Activated CD8-positive, alpha-beta memory T cell treated with anti-CD3 and anti-CD28 coated beads, Interleukin-2, amount 50 U/mL, for 24 hours (primary cell): Measurements from ENCODE around the gene KIF4A.
"Not testable (repeated sequence)": the region's sequence is repeated elsewhere in the genome, so short reads cannot be mapped to it uniquely, and the experiment has no call there.

ENCODE experiments used
- DNase-seq: peaks from one replicate; pipeline ENCODE4 v3.0.0-alpha.2; 2020; ENCODE audit errors: extremely low read depth

KIF4A gene, protein sequence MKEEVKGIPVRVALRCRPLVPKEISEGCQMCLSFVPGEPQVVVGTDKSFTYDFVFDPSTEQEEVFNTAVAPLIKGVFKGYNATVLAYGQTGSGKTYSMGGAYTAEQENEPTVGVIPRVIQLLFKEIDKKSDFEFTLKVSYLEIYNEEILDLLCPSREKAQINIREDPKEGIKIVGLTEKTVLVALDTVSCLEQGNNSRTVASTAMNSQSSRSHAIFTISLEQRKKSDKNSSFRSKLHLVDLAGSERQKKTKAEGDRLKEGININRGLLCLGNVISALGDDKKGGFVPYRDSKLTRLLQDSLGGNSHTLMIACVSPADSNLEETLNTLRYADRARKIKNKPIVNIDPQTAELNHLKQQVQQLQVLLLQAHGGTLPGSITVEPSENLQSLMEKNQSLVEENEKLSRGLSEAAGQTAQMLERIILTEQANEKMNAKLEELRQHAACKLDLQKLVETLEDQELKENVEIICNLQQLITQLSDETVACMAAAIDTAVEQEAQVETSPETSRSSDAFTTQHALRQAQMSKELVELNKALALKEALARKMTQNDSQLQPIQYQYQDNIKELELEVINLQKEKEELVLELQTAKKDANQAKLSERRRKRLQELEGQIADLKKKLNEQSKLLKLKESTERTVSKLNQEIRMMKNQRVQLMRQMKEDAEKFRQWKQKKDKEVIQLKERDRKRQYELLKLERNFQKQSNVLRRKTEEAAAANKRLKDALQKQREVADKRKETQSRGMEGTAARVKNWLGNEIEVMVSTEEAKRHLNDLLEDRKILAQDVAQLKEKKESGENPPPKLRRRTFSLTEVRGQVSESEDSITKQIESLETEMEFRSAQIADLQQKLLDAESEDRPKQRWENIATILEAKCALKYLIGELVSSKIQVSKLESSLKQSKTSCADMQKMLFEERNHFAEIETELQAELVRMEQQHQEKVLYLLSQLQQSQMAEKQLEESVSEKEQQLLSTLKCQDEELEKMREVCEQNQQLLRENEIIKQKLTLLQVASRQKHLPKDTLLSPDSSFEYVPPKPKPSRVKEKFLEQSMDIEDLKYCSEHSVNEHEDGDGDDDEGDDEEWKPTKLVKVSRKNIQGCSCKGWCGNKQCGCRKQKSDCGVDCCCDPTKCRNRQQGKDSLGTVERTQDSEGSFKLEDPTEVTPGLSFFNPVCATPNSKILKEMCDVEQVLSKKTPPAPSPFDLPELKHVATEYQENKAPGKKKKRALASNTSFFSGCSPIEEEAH

DNA sequence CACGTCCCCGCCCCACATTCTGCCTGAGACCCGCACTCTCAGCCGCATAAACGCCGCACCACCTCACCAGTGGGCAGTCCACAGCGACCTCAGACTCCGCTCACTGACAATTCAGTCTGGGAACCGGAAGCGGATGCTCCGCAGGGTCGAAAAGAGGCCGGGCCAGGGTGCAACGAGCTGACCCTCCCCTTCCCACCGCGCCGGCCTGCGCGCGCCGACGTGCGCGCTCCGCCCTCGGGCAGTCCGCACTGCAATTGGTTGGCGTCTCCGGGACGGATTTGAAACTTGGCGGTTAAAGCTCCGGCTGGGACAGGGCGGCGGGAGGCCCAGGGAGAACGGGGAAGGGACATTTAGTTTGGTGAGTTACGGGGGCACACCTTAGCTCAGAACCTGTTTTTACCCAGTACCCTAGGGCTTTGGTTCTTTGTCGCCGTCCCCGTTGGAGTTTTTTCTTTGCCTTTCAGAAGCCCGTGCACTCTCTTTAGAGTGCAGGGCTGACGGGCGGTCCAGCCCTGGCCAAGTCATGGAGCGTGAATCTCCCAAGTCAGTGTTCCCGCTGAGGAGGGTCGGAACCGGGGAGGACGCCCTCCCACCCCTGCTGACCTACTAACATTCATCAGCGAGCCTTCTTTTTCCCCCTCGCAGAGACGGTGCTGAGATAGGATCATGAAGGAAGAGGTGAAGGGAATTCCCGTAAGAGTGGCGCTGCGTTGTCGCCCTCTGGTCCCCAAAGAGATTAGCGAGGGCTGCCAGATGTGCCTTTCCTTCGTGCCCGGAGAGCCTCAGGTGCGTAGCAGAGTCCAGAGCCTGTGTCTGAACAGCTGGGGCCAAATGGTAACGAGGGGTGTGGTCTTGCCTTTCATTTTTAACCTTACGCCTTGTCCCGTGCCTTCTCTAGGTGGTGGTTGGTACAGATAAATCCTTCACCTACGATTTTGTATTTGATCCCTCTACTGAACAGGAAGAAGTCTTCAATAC is at the start of gene KIF4A, which contains the start of gene PDZD11:
Gene KIF4A, plus strand, starts transcription at position 312 of the 978 bp plus-strand sequence. Its CDS starts 355 bp downstream, at position 667.
Gene PDZD11, minus strand, starts transcription at position 135 of the 978 bp plus-strand sequence. CDS start 586 bp downstream, outside the sequence.
- peak; percentile 44 for DNase-seq

DNA sequence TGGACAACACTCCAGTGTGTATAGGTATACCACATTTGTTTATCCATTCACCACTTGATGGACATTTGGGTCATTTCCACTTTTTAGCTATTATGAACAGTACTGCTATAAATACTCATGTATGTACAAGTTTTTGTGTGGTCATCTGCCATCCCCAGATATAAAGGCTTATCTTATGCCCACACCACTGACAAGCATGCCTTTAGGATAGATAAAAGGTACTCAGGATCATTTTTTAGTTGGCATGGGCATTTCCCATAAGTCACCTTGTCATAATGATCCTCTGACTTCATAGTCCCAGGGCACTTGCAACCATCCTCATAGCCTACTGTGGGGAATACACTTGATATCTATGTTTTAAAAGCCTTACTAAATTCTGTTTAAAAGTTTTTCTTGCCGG is 49.2 kb upstream of the KIF4A start:
- no peak for DNase-seq

DNA sequence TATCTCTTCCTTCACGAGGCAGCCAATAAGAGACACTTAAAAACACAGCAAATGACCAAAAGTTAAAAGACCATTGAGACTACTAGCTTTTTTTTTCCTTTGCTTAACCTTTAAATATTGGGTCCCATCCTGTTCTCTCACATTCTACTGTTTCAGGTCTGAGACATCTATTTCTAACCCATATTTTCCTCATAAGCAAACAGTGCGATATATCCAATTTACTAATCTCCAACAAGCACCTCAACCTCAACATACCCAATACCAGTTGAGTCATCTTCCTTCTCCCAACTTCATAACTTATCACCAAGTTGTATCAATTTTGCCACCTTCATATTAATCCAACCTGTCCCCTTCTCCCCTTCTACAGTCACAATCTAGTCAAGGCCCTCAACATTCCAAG is 48.4 kb upstream of the KIF4A start:
- DNase-seq = no peak

DNA sequence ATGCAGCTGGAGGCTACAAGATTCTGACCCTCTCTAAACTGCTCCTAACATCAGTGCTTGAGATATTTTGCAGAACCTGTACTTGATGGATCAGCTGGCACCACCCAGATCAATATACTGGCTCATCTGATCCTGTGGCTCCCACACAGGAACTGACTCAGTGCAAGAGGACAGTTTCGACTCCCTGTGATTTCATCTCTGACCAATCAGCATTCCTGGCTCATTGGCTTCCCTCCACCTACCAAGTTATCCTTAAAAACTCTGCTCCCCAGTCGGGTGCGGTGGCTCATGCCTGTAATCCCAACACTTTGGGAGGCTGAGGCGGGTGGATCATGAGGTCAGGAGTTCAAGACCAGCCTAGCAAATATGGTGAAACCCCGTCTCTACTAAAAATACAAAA is 46.3 kb upstream of the KIF4A start:
- DNase-seq = not testable (repeated sequence)

DNA sequence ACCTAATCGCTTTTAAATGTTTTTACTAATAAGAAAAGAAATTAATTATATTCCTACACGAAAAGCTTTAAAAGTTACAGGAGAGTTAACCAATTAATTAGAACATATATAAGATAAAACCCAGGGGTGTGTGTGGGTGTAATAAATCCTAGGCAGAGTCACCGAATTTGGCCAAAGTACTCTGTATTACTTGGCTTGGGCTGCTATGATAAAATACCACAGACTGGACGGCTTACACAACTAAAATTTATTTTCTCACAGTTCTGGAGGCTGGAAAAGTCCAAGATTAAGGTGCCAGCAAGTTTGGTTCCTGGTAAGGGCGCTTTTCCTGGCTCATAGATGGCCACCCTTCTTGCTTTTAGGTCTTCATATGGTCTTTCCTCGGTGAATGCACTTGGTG is 45.0 kb upstream of the KIF4A start:
- no peak for DNase-seq

DNA sequence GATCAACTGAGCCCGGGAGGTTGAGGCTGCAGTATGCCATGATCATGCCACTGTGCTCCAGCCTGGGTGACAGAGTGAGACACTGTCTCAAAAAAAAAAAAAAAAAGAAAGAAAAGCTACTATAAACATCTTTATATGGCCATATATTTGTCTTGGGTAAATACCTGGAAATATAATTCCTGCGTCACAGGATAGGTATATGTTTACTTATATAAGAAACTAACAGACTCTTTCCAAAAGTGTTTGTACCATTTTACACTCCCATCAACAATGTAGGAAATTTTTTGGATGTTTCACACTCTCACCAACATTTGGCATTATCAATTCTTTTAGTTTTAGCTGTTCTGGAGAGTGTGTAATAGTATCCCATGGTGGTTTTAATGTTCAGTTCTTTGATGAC is 42.7 kb upstream of the KIF4A start:
- DNase-seq = no peak

DNA sequence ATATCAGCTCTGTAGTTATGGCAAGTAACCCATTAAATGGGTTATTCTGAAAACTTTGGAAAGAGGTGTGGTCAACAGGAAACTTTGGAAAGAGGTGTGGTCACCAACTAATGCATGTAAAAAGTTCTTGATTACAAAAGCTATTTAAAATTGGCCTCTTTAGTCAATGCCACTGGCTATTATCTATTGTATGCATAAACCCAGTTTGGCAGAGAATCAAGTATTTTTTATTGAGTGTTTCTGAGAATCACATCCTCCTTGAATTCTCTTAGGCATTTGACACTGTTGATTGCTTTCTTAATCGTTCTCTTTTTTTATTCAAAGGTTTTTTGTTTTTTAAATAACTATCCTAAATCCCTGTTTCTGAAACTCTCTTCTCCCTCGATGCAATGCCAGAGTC is 37.4 kb upstream of the KIF4A start:
- no peak for DNase-seq

DNA sequence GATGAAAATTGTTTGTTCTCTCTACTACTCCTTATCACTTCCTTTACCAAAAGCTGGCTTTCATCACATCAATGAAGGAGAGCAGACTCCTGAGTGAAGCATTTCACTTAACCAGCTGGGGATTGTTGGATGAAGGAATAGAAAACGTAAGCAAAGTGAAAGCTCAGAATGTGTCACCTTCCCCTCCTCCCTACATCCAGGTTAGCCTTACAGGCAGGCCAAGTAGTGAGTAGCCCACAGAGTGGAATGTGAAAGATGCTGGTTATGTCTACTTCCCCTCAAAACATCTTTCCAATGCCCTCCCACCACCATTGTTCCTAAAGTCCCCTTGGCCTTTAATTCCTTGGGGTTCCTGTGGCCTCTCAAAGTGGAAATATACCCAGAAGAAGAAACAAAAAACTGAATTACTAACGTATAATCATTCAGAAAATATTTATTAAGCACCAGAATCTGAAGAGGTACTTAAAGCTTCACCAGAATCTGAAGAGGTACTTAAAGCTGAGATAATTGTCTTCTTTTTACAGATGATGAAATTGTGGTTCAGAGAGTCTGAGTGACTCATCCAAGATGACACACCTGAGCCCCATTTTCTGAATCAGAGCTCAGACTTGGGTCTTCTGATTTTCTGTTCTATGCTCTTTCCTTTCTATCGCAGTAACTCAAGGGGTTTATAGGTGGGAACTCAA is 36.4 kb upstream of the KIF4A start:
- DNase-seq = no peak

DNA sequence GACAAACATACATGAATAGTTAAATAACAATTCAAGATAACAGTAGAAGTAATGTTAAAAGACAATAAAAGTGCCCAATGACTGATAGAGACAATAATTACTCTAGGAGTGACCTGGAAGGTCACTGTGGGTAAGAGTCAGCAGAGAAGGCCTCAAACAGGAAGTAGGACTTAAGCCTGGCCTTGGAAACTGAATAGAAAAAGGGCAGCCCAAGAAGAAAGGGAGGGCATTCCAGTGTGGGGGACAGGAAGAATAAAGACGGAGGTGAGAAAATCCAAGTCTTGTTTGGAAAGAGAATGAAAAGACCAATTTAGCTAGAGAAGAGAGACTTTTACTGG is 35.9 kb upstream of the KIF4A start:
- no peak for DNase-seq

DNA sequence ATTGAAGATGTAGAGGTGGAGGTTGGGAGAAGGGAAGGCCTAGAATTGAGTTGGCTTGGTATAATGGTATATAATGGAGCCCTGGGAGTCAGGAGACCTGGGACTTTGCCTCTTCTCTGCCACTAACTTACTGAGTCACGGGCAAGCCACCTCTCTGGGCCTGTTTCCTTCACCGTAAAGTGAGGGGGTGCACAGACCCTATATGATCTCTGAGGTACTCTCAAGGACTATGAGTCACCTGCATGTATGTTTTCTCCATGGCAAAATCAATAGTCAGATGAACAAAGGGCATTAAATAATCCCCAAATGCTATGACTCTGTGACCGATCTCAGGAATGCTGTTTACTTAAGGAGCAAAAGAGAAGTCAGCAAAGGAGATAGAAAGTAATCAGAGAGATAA is 35.0 kb upstream of the KIF4A start:
- no peak for DNase-seq

DNA sequence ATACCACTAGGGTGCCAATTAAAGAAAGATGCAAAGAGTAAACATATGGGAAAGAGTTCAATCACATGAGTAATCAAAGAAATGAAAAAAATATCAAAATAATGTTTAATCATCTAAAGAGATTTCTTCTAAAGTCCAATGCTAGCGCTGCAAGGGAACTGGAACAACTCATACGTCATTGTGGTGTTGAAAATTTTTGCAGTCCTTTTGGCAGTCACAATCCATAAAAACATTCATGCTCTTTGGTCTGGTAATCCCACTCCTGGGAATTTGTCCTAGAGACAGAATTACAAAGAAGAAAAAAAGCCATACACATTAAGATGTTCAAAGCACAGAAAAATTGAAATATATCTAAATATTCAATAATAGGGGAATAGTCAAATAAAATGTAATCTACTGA is 34.5 kb upstream of the KIF4A start:
- no peak for DNase-seq

DNA sequence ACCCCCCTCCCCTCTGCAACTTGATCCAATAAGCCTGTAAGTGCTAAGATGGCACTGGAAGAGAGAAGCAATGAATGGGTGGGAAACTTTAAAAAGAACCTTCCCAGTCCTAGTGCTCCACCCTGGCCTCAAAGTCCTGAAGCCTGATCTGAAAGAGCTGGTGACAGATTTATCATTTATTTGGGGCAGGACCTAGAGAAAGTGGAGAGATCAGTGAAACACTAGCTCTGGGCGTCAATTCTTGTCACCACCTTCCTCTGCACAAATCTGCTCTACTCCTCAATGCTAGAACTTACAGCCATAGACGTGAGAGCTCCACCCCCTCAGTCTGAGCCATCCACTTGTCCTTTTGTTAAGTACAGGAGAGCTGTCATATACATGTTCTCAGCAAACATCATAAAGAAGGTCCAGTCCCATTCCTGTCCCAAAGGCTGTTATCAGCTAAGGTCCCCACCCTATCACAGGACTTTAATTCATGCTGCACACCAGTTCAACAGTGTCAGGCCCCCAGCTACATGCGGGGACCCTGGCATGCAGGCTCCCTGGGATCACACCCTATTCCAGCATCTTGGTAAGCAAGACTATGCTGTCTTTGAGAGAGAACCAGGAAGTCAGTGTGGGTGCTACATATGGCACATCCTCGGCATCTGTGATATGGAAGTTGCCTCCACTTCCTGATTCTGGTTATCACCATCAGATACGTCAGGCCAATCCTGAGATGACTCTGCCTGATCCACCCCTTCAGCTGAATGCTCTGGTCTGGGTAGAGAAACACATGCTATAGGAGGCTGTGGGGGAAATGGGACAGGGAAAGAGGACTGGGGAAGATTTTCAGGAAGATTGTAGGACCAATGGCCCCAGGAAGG is 32.2 kb upstream of the KIF4A start:
- DNase-seq = no peak

DNA sequence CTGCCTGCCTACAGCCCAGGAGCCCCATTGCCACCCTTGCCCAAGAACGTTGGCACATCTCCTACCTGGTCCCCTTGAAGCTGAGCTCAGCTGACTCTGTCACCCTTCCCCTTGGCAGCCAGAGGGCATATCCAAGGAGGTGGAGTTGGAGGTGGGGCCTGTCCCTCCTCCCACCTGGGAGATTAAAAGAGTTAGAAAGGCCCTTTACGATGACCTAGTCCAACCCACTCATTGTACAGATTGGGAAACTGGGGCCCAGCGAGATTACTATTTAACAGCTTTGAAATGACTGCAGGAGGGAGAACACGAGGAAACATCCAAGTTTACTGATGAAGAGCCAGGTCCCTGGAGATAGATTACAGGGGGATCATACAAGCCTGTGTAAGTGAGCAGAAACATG is 29.8 kb upstream of the KIF4A start, which contains the start of gene P2RY4:
Gene P2RY4, minus strand, starts transcription at position 101 of the 400 bp plus-strand sequence. CDS start 580 bp downstream, outside the sequence.
- no peak for DNase-seq

DNA sequence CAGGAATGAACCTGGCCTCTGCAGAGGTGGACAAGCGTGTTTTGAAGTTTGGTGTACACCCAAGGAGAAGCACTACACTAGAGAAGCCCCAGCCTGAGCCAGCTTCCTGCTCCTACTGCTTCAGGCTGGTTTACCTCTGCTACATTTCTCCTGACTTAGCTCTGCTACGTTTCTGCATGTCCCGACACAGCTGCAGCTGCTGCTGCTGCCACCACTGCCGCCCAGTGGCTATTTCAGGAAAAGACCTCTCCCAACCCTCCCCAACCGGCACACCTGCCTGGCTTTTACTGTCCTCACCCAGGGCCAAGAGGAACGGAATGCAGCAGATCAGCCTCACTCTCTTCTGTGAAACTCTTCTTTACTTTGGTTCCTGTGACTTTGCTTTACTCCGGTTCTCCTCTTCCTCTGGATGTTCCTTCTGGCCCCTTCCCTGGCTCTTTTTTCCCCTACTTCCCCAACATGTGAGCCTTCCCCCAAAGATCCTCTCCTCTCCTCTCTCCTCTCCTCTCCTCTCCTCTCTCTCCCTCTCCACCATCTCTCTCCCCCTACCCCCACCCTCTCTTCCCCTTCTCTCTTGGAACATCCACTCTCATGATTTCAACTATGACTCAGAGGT is 26.8 kb upstream of the KIF4A start:
- DNase-seq = no peak

DNA sequence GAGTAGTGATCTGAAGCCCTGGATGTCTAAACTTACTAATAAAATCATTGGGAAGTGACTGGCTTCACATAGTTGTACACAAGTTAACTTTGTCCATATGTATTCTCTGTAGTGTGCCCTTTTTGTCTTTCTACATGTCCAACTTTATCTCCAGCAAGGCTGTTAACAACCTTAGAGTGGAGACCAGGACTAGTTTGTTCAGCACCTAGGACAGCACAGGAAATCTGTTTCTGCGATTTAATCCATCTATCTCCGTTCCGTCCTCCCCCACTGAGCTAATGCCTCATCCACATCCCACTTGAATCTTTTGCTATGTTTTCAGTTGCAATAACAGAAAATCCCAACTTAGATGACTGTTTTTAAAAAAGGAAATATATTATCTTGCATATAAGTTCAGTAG is 25.1 kb upstream of the KIF4A start:
- no peak for DNase-seq

DNA sequence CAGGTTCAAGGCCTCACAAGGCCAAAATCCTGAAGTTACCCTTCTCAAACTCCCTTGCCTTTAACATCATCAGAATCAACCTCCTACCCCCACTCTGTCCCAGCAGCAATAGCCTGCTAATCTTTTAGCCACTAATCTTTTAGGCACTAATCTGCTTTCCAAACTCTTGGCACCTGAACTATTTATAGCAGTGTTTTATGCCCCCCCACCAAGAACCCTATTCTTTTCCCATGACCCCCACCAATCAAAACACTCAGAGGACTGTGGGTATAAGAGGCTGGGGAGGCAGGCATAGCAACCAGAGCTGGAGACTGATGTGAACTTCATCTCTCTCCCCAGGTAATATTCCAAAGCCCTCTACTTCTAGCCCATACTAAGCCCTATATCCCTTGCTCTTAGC is 21.9 kb upstream of the KIF4A start, which contains the start of gene ARR3:
Gene ARR3, plus strand, starts transcription at position 301 of the 400 bp plus-strand sequence. CDS start 1,052 bp downstream, outside the sequence.
- no peak for DNase-seq

DNA sequence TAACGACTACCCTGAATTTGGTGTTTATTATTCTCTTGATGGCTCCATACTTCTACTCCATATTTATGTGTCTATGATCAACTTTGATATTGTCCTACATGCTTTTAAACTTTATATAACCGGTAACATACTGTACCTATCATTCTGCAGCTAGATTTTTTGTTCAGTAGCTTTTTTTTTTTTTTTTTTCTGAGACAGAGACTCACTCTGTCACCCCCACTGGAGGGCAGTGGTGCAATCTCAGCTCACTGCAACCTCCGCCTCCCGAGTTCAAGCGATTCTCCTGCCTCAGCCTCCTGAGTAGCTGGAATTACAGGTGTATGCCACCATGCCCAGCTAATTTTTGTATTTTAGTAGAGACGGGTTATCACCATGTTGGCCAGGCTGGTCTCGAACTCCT is 15.9 kb upstream of the KIF4A start:
- not testable (repeated sequence) for DNase-seq

DNA sequence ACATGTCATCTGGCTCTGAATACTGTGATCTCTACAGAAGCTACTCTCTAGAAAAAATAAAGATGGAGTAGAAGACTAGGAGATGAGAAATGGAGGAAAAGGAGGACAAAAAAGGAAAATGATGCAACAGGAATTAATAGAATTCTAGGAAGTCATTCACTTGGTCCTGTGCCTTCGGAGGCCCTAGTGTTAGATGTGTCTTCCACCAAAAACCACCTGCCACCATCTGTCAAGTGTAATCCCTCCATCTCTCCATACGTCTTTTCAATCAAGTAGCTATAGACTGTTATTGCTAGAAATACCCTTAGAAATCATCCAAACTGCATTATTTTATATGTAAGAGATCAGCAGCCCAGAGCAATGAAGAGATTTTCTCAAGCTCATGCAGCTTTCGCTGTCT is 10.8 kb upstream of the KIF4A start:
- no peak for DNase-seq

DNA sequence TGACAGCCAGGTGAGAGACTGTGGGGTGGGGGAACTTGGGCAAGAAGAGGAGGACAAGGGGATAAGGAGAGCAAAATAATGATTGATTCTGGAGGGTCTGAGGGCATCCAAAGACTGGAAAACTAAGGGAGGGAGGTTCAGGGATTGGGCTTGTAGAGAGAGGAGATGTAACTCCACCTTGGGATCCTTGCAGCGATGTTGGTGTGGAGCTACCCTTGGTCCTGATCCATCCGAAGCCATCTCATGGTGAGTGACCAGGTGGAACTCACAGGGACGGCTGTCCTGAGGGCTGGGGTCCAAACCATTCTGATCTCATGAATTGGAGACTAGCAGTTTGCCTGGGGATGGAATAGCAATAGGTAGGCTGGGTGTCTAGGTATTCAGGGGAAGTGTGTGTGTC is 9.3 kb upstream of the KIF4A start:
- DNase-seq = no peak
